ENCODE results near the gene TRIM69.
A peak's percentile ranks its signal among the peaks of the same experiment; 100 is the strongest.
"Not testable (repeated sequence)": the region's sequence is repeated elsewhere in the genome, so short reads cannot be mapped to it uniquely, and the experiment has no call there.

TRIM69 gene

DNA sequence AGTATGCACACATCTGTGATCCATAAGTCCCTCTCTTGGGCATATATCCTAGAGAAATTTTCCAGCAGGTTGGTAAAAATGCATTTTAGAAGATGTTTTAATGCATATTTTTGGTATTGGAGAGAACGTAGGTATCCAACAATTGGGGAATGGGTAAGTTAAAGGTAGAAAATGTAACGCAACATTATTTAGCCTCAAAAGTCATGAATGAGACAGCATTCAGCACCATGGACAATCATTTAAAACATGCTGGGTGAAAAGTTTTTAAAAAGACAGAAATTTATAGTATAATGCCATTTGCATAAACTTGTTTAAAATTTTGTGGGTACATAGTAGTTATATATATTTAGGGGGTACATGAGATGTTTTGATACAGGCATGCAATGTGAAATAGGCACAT lies 43.4 kb downstream of the TRIM69 start:
- Histone ChIP-seq H3K27me3 (no peaks in the 10 kb centered on the region), H3K9me3 (no peaks in the 10 kb centered on the region), H3K27ac (no peak overlapping the region), H3K36me3 (no peaks in the 10 kb centered on the region), H3K4me3 (no peak overlapping the region), H3K4me1 (no peaks in the 10 kb centered on the region)
- intact Hi-C loops (cut with DNase I; ENCODE audit: low total_unique reads), result no loop called here
- TF ChIP-seq, protein P1, sequence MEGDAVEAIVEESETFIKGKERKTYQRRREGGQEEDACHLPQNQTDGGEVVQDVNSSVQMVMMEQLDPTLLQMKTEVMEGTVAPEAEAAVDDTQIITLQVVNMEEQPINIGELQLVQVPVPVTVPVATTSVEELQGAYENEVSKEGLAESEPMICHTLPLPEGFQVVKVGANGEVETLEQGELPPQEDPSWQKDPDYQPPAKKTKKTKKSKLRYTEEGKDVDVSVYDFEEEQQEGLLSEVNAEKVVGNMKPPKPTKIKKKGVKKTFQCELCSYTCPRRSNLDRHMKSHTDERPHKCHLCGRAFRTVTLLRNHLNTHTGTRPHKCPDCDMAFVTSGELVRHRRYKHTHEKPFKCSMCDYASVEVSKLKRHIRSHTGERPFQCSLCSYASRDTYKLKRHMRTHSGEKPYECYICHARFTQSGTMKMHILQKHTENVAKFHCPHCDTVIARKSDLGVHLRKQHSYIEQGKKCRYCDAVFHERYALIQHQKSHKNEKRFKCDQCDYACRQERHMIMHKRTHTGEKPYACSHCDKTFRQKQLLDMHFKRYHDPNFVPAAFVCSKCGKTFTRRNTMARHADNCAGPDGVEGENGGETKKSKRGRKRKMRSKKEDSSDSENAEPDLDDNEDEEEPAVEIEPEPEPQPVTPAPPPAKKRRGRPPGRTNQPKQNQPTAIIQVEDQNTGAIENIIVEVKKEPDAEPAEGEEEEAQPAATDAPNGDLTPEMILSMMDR (IDR thresholded peaks at IDR 0.05), result no peak
- DNase-seq, result no peak

DNA sequence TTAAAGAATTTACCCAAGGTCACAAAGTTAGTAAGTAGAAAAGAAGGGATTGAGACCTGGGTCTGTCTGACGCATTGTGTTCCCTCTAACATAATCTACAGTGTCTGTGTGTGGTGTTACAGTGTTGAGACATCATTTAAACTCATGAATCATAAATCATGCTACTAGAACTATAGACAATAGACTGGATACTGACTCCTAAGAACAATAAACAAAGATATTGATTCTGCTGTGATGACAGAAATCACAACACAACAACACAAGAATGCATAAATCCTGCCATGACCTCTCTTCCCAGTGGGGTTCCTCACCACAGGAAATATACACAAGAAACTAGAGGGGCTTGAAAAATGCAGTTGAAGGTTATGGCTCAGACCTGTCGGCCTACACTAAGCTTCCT lies 44.3 kb downstream of the TRIM69 start:
- intact Hi-C loops (cut with DNase I; ENCODE audit: low total_unique reads), result no loop called here
- H3K36me3 ChIP-seq, result no peaks in the 10 kb centered on the region
- no peak overlapping the region for H3K4me3 ChIP-seq
- no peak for DNase-seq
- H3K4me1 ChIP-seq, result no peaks in the 10 kb centered on the region
- TF ChIP-seq, protein P1 (IDR thresholded peaks at IDR 0.05), result no peak
- no peak overlapping the region for H3K27ac ChIP-seq
- H3K9me3 ChIP-seq, result no peaks in the 10 kb centered on the region
- H3K27me3 ChIP-seq, result no peaks in the 10 kb centered on the region

GRCh38 chr15:44781128-44781810 lies 44.9 kb downstream of the TRIM69 start:
- no peaks in the 10 kb centered on the region for H3K9me3 ChIP-seq
- intact Hi-C loops (cut with DNase I; ENCODE audit: low total_unique reads), result no loop called here
- TF ChIP-seq, protein P1 (IDR thresholded peaks at IDR 0.05), result no peak
- no peak overlapping the region for H3K4me3 ChIP-seq
- no peak overlapping the region for H3K27ac ChIP-seq
- H3K4me1 ChIP-seq, result no peaks in the 10 kb centered on the region
- H3K27me3 ChIP-seq, result no peaks in the 10 kb centered on the region
- DNase-seq, result no peak
- no peaks in the 10 kb centered on the region for H3K36me3 ChIP-seq

DNA sequence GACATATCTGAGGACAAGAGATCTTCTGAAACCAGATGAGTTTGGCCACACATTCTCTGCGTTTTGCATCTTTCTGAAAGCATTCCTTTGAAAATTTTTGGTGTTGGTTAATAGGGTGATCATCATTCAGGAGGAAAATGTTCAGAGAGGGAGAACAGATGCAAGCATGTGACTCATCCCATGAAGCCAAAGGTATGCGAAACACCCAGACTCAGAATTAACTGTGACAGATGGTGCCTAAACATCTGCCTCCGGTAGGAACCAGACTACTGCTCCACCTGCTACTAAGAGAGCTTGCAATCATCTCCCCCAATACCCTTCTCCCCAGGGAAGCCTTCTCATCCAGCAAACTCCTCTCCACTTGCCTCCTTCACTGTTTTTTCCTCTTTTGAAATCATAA lies 46.2 kb downstream of the TRIM69 start:
- Histone ChIP-seq H3K27ac (no peak overlapping the region), H3K4me1 (no peaks in the 10 kb centered on the region), H3K4me3 (no peak overlapping the region), H3K36me3 (no peaks in the 10 kb centered on the region), H3K9me3 (no peaks in the 10 kb centered on the region), H3K27me3 (no peaks in the 10 kb centered on the region)
- intact Hi-C loops (cut with DNase I; ENCODE audit: low total_unique reads), result no loop called here
- TF ChIP-seq, protein P1 (IDR thresholded peaks at IDR 0.05), result no peak
- DNase-seq, result no peak

GRCh38 chr15:44784918-44785274 lies 48.6 kb downstream of the TRIM69 start:
- Histone ChIP-seq H3K27ac (peak overlapping the region; percentile 72 to 77), H3K4me3 (peak overlapping the region; percentile 63 to 77)
- DNase-seq; intact Hi-C loops (cut with DNase I; ENCODE audit: low total_unique reads); H3K36me3 ChIP-seq; H3K27me3 ChIP-seq; H3K4me1 ChIP-seq; H3K9me3 ChIP-seq: not testable (repeated sequence)

DNA sequence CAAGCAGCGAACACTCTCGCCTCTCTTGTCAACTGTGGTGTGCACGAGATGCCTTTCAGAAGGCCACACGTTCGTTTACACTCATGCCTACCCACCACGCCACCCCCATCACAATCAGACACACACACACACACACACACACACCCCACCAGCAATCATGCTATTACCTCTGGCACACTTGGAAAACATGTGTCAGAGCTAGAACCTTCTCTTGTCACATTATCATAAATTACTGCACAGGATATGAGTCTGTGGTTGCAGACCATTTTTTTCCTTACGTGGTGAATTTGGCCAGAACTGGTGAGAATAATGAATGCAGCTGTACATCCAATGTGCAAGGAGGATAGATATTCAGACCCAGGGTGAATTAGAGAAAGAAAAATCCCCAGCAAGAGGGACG lies 52.4 kb downstream of the TRIM69 start:
- H3K4me3 ChIP-seq, result no peak overlapping the region
- TF ChIP-seq, protein P1 (IDR thresholded peaks at IDR 0.05), result no peak
- H3K27me3 ChIP-seq, result peaks cover 0 to 5% of the 10 kb centered on the region in 2 donors
- no peaks in the 10 kb centered on the region for H3K36me3 ChIP-seq
- H3K4me1 ChIP-seq, result no peaks in the 10 kb centered on the region
- intact Hi-C loops (cut with DNase I; ENCODE audit: low total_unique reads), result no loop called here
- no peaks in the 10 kb centered on the region for H3K9me3 ChIP-seq
- H3K27ac ChIP-seq, result no peak overlapping the region
- no peak for DNase-seq
